ENCODE results near the gene THAP3.
A peak's percentile ranks its signal among the peaks of the same experiment; 100 is the strongest.

THAP3 gene

GRCh38 chr1:6622396-6623152 is 2.1 kb upstream of the THAP3 start:
- no peak overlapping the region for H3K27ac ChIP-seq (ENCODE audit: low read depth, low read length, poor library complexity, severe bottlenecking)
- H3K27me3 ChIP-seq (ENCODE audit: insufficient read depth, low read length), result no peaks in the 10 kb centered on the region
- no peak overlapping the region for H2AFZ ChIP-seq (ENCODE audit: low read length)
- TF ChIP-seq CTCF (IDR thresholded peaks at IDR 0.05; ENCODE audit: low read length) (no peak), EZH2 (IDR thresholded peaks at IDR 0.05; ENCODE audit: borderline replicate concordance, low read length) (no peak)
- H3K9me3 ChIP-seq (ENCODE audit: low read length), result no peaks in the 10 kb centered on the region
- no peaks in the 10 kb centered on the region for H3K9me2 ChIP-seq (ENCODE audit: low read depth, low read length)
- H4K20me1 ChIP-seq (ENCODE audit: insufficient read depth, low read length), result no peaks in the 10 kb centered on the region
- H3F3A ChIP-seq (ENCODE audit: insufficient read depth, low read length), result no peaks in the 10 kb centered on the region
- H3K36me3 ChIP-seq (ENCODE audit: insufficient read depth, low read length), result peaks cover 80% of the 10 kb centered on the region
- H3K9ac ChIP-seq (ENCODE audit: low read length), result no peak overlapping the region
- peaks cover 27% of the 10 kb centered on the region for H3K4me1 ChIP-seq (ENCODE audit: insufficient read depth, low read length, severe bottlenecking)
- no peak overlapping the region for H3K4me3 ChIP-seq (ENCODE audit: low read depth, low read length, poor library complexity, severe bottlenecking)
- H3K79me2 ChIP-seq (ENCODE audit: insufficient read depth, low read length), result no peaks in the 10 kb centered on the region
- no peak overlapping the region for H3K4me2 ChIP-seq (ENCODE audit: low read length)

GRCh38 chr1:6623269-6623965 is 1.3 kb upstream of the THAP3 start:
- H3K9ac ChIP-seq (ENCODE audit: low read length), result no peak overlapping the region
- no peaks in the 10 kb centered on the region for H4K20me1 ChIP-seq (ENCODE audit: insufficient read depth, low read length)
- no peaks in the 10 kb centered on the region for H3K9me2 ChIP-seq (ENCODE audit: low read depth, low read length)
- peak overlapping the region; percentile 32 for H3K27ac ChIP-seq (ENCODE audit: low read depth, low read length, poor library complexity, severe bottlenecking)
- H3K79me2 ChIP-seq (ENCODE audit: insufficient read depth, low read length), result no peaks in the 10 kb centered on the region
- H3K4me2 ChIP-seq (ENCODE audit: low read length), result no peak overlapping the region
- H2AFZ ChIP-seq (ENCODE audit: low read length), result no peak overlapping the region
- H3F3A ChIP-seq (ENCODE audit: insufficient read depth, low read length), result no peaks in the 10 kb centered on the region
- H3K4me3 ChIP-seq (ENCODE audit: low read depth, low read length, poor library complexity, severe bottlenecking), result no peak overlapping the region
- peaks cover 80% of the 10 kb centered on the region for H3K36me3 ChIP-seq (ENCODE audit: insufficient read depth, low read length)
- no peaks in the 10 kb centered on the region for H3K9me3 ChIP-seq (ENCODE audit: low read length)
- TF ChIP-seq CTCF (IDR thresholded peaks at IDR 0.05; ENCODE audit: low read length) (no peak), EZH2 (IDR thresholded peaks at IDR 0.05; ENCODE audit: borderline replicate concordance, low read length) (no peak)
- peaks cover 27% of the 10 kb centered on the region for H3K4me1 ChIP-seq (ENCODE audit: insufficient read depth, low read length, severe bottlenecking)
- H3K27me3 ChIP-seq (ENCODE audit: insufficient read depth, low read length), result no peaks in the 10 kb centered on the region

- Histone ChIP-seq H3K79me2 (ENCODE audit: insufficient read depth, low read length) (no peaks in the 10 kb centered on the region), H4K20me1 (ENCODE audit: insufficient read depth, low read length) (no peaks in the 10 kb centered on the region), H3K36me3 (ENCODE audit: insufficient read depth, low read length) (peaks cover 74% of the 10 kb centered on the region), H3K9me2 (ENCODE audit: low read depth, low read length) (no peaks in the 10 kb centered on the region), H3K4me3 (ENCODE audit: low read depth, low read length, poor library complexity, severe bottlenecking) (peak overlapping the region; percentile 85), H3K4me2 (ENCODE audit: low read length) (peak overlapping the region; percentile 97), H3K4me1 (ENCODE audit: insufficient read depth, low read length, severe bottlenecking) (peaks cover 27% of the 10 kb centered on the region), H3F3A (ENCODE audit: insufficient read depth, low read length) (no peaks in the 10 kb centered on the region), H3K27ac (ENCODE audit: low read depth, low read length, poor library complexity, severe bottlenecking) (peak overlapping the region; percentile 50), H3K9ac (ENCODE audit: low read length) (peak overlapping the region; percentile 85), H3K27me3 (ENCODE audit: insufficient read depth, low read length) (no peaks in the 10 kb centered on the region), H2AFZ (ENCODE audit: low read length) (no peak overlapping the region), H3K9me3 (ENCODE audit: low read length) (no peaks in the 10 kb centered on the region)
- TF ChIP-seq EZH2 (IDR thresholded peaks at IDR 0.05; ENCODE audit: borderline replicate concordance, low read length) (no peak), CTCF (IDR thresholded peaks at IDR 0.05; ENCODE audit: low read length) (no peak)
Observed at GRCh38 chr1:6625584-6626149, 999 bp downstream of the THAP3 start.
